HG03520 (cell line): Measurements from ENCODE around the gene TCTN3.
A peak's percentile ranks its signal among the peaks of the same experiment; 100 is the strongest.
"Not testable (repeated sequence)": the region's sequence is repeated elsewhere in the genome, so short reads cannot be mapped to it uniquely, and the experiment has no call there.

Experiments
- ATAC-seq: cut with Tn5 transposase; IDR thresholded peaks from one replicate; pipeline ENCODE4 v1.9.1; 2021; ENCODE audit warnings: mild to moderate bottlenecking, moderate library complexity; ENCODE audit not compliant: unreplicated experiment

TCTN3 gene

GRCh38 chr10:95691281-95691680 lies 2.4 kb downstream of the TCTN3 start:
- no peak for ATAC-seq

- no peak for ATAC-seq
Observed at GRCh38 chr10:95688648-95689047, 5.1 kb downstream of the TCTN3 start.

GRCh38 chr10:95683966-95684365 lies 9.8 kb downstream of the TCTN3 start:
- no peak for ATAC-seq

- ATAC-seq: no peak
Observed at GRCh38 chr10:95675403-95676116, 18.2 kb downstream of the TCTN3 start.

GRCh38 chr10:95674643-95675042 lies 19.1 kb downstream of the TCTN3 start:
- no peak for ATAC-seq

GRCh38 chr10:95672641-95673040 lies 21.1 kb downstream of the TCTN3 start:
- ATAC-seq: not testable (repeated sequence)

- ATAC-seq: no peak
Observed at GRCh38 chr10:95664543-95664942, 29.2 kb downstream of the TCTN3 start.

GRCh38 chr10:95663496-95663895 lies 30.2 kb downstream of the TCTN3 start:
- ATAC-seq: no peak

- ATAC-seq: no peak
Observed at GRCh38 chr10:95661818-95662217, 31.9 kb downstream of the TCTN3 start.

- ATAC-seq: no peak
Observed at GRCh38 chr10:95660283-95660682, 33.4 kb downstream of the TCTN3 start.

- no peak for ATAC-seq
Observed at GRCh38 chr10:95657250-95657649, 36.5 kb downstream of the TCTN3 start.

GRCh38 chr10:95656291-95657164 lies 37.2 kb downstream of the TCTN3 start, which contains the start of gene ALDH18A1:
Gene ALDH18A1, minus strand, starts transcription at chr10:95656711. Its CDS starts 3,334 bp downstream, at chr10:95653377.
- ATAC-seq: peak; percentile 80

GRCh38 chr10:95655571-95656290 lies 38.0 kb downstream of the TCTN3 start:
- ATAC-seq: peak; percentile 10

- ATAC-seq: no peak
Observed at GRCh38 chr10:95653895-95654294, 39.8 kb downstream of the TCTN3 start.

- ATAC-seq: no peak
Observed at GRCh38 chr10:95651346-95652060, 42.2 kb downstream of the TCTN3 start.

GRCh38 chr10:95650232-95650631 lies 43.5 kb downstream of the TCTN3 start:
- ATAC-seq: no peak

GRCh38 chr10:95648138-95648537 lies 45.6 kb downstream of the TCTN3 start:
- no peak for ATAC-seq

GRCh38 chr10:95646160-95646559 lies 47.6 kb downstream of the TCTN3 start:
- no peak for ATAC-seq

- ATAC-seq: no peak
Observed at GRCh38 chr10:95644901-95645300, 48.8 kb downstream of the TCTN3 start.

GRCh38 chr10:95640891-95641315 lies 52.8 kb downstream of the TCTN3 start:
- ATAC-seq: no peak

GRCh38 chr10:95637911-95638310 lies 55.8 kb downstream of the TCTN3 start:
- no peak for ATAC-seq
